Neural cell (in vitro differentiated cells): Measurements from ENCODE around the gene ABHD16B. TPM values are rescaled to one million over a fixed set of nuclear protein-coding genes. Genes with fewer than 3 reads are reported as not detected.

Source experiments
- H2AFZ ChIP-seq: fragments of 200-600, 300-800 bp; sonication (generic), shearing (Covaris generic); 2 replicates; pipeline ENCODE4 v1.6.0; 2014; ENCODE audit warnings: low read depth, mild to moderate bottlenecking, antibody characterized with exemption, low read length, moderate library complexity
- H3F3A ChIP-seq: fragments of 200-600 bp; shearing (Covaris generic); 2 replicates; pipeline ENCODE4 v1.6.1; 2016; ENCODE audit warnings: mild to moderate bottlenecking, moderate library complexity, mixed read lengths, antibody characterized with exemption, low read length; ENCODE audit not compliant: insufficient read depth, poor library complexity, severe bottlenecking
- H3K27ac ChIP-seq: fragments of 200-600, 300-800 bp; sonication (generic), shearing (Covaris generic); 2 replicates; pipeline ENCODE4 v1.5.1; 2014; ENCODE audit warnings: mild to moderate bottlenecking, low read length, moderate library complexity
- H3K27me3 ChIP-seq: fragments of 300-800, 200-600 bp; sonication (generic), shearing (Covaris generic); 2 replicates; pipeline ENCODE4 v1.6.0; 2014; ENCODE audit warnings: mild to moderate bottlenecking, low read depth, low read length, moderate library complexity; ENCODE audit not compliant: insufficient read depth
- H3K36me3 ChIP-seq: fragments of 300-800, 200-600 bp; sonication (generic), shearing (Covaris generic); 2 replicates; pipeline ENCODE4 v1.5.1; 2014; ENCODE audit warnings: mild to moderate bottlenecking, antibody characterized with exemption, low read length, moderate library complexity; ENCODE audit not compliant: insufficient read depth
- H3K4me2 ChIP-seq: fragments of 300-800, 200-600 bp; sonication (generic), shearing (Covaris generic); 2 replicates; pipeline ENCODE4 v1.6.0; 2014; ENCODE audit warnings: mild to moderate bottlenecking, low read length
- H3K4me3 ChIP-seq: fragments of 300-800, 200-600 bp; sonication (generic), shearing (Covaris generic); 2 replicates; pipeline ENCODE4 v1.5.1; 2014; ENCODE audit warnings: mild to moderate bottlenecking, low read length, moderate library complexity
- H3K79me2 ChIP-seq: fragments of 200-600 bp; shearing (Covaris generic); replicated peaks from 2 replicates; pipeline ENCODE4 v1.6.0; 2014; ENCODE audit warnings: mild to moderate bottlenecking, low read length, moderate library complexity; ENCODE audit not compliant: insufficient read depth
- H3K9ac ChIP-seq: fragments of 300-800, 200-600 bp; sonication (generic), shearing (Covaris generic); 2 replicates; pipeline ENCODE4 v1.6.1; 2016; ENCODE audit warnings: mild to moderate bottlenecking, low read length, mixed read lengths
- H3K9me2 ChIP-seq: fragments of 200-600 bp; shearing (Covaris generic); 2 replicates; pipeline ENCODE4 v1.6.1; 2016; ENCODE audit warnings: mild to moderate bottlenecking, low read length, mixed read lengths; ENCODE audit not compliant: insufficient read depth
- H3K9me3 ChIP-seq: fragments of 200-600, 300-800 bp; sonication (generic), shearing (Covaris generic); 2 replicates; pipeline ENCODE4 v1.6.1; 2016; ENCODE audit warnings: mild to moderate bottlenecking, mixed run types, low read length, moderate library complexity, mixed read lengths
- H4K20me1 ChIP-seq: fragments of 200-600 bp; shearing (Covaris generic); 2 replicates; pipeline ENCODE4 v1.6.1; 2016; ENCODE audit warnings: mild to moderate bottlenecking, mixed run types; ENCODE audit not compliant: insufficient read depth
- CTCF ChIP-seq: fragments of 450-650 bp; IDR thresholded peaks from 2 replicates; pipeline ENCODE4 v1.5.1; 2014; ENCODE audit warnings: antibody characterized with exemption, mild to moderate bottlenecking, moderate library complexity; ENCODE audit not compliant: poor library complexity, severe bottlenecking
- EP300 ChIP-seq: fragments of 450-650 bp; conservative IDR thresholded peaks from 2 replicates; pipeline ENCODE4 v1.6.1; 2014; ENCODE audit warnings: antibody characterized with exemption, mild to moderate bottlenecking, moderate library complexity; ENCODE audit not compliant: poor library complexity, severe bottlenecking
- EZH2 ChIP-seq: fragments of 200-600, 300-800 bp; shearing (Covaris generic), sonication (generic); IDR thresholded peaks from 2 replicates; pipeline ENCODE4 v1.6.1; 2014; ENCODE audit warnings: antibody characterized with exemption, low read length, borderline replicate concordance, mild to moderate bottlenecking; ENCODE audit not compliant: insufficient read depth, poor library complexity, severe bottlenecking
- MXI1 ChIP-seq: fragments of 450-650 bp; conservative IDR thresholded peaks from 2 replicates; pipeline ENCODE4 v1.6.1; 2014; ENCODE audit warnings: antibody characterized with exemption, mild to moderate bottlenecking; ENCODE audit not compliant: poor library complexity, severe bottlenecking
- POLR2AphosphoS5 ChIP-seq: IDR thresholded peaks from 2 replicates; pipeline ENCODE4 v1.6.1; 2012
- RAD21 ChIP-seq: fragments of 450-650 bp; conservative IDR thresholded peaks from 2 replicates; pipeline ENCODE4 v1.6.1; 2014; ENCODE audit warnings: antibody characterized with exemption, mild to moderate bottlenecking, moderate library complexity
- REST ChIP-seq: IDR thresholded peaks from 2 replicates; pipeline ENCODE4 v1.6.1; 2012; ENCODE audit warnings: borderline replicate concordance
- SMC3 ChIP-seq: fragments of 450-650 bp; conservative IDR thresholded peaks from 2 replicates; pipeline ENCODE4 v1.6.1; 2014; ENCODE audit warnings: antibody characterized with exemption, mild to moderate bottlenecking, moderate library complexity; ENCODE audit not compliant: poor library complexity
- TAF1 ChIP-seq: IDR thresholded peaks from 2 replicates; pipeline ENCODE4 v1.6.1; 2012; ENCODE audit warnings: low read depth
- polyA plus RNA-seq: library from polyadenylated mRNA; depleted of rRNA; stranded (reverse); fragments of >200 nt; gene quantifications from 2 replicates; pipeline ENCODE4 v1.2.3, GENCODE V29; 2014

The ABHD16B gene
- polyA plus RNA-seq, 1 donor from 2014 or later, result not detected

- no peak overlapping the region for H3K27ac ChIP-seq
- no peaks in the 10 kb centered on the region for H3K9me3 ChIP-seq
- H3K4me3 ChIP-seq, result no peak overlapping the region
- TF ChIP-seq POLR2AphosphoS5 (no peak), EZH2 (no peak), REST (no peak), SMC3 (no peak), EP300 (no peak), RAD21 (no peak), MXI1 (no peak)
- no peak overlapping the region for H3K4me2 ChIP-seq
- H3K27me3 ChIP-seq, result no peaks in the 10 kb centered on the region
- no peaks in the 10 kb centered on the region for H3K9me2 ChIP-seq
- H2AFZ ChIP-seq, result no peak overlapping the region
- H3K79me2 ChIP-seq, result peaks cover 45% of the 10 kb centered on the region
- H3K36me3 ChIP-seq, result no peaks in the 10 kb centered on the region
- no peaks in the 10 kb centered on the region for H3F3A ChIP-seq
- H3K9ac ChIP-seq, result no peak overlapping the region
- peaks cover 19% of the 10 kb centered on the region for H4K20me1 ChIP-seq
These were observed 36.8 kb downstream of the ABHD16B start for GRCh38 chr20:63897978-63898561.

- Histone ChIP-seq H3F3A (no peaks in the 10 kb centered on the region), H3K27ac (no peak overlapping the region), H3K27me3 (no peaks in the 10 kb centered on the region), H2AFZ (no peak overlapping the region), H3K4me2 (no peak overlapping the region), H3K4me3 (no peak overlapping the region), H3K36me3 (no peaks in the 10 kb centered on the region), H3K9me2 (no peaks in the 10 kb centered on the region), H3K79me2 (peaks cover 55% of the 10 kb centered on the region), H3K9me3 (no peaks in the 10 kb centered on the region), H4K20me1 (peaks cover 19% of the 10 kb centered on the region), H3K9ac (no peak overlapping the region)
- TF ChIP-seq REST (no peak), EP300 (no peak), TAF1 (no peak), EZH2 (no peak), MXI1 (no peak), CTCF (no peak), RAD21 (no peak), SMC3 (no peak), POLR2AphosphoS5 (no peak)
These were observed 37.7 kb downstream of the ABHD16B start for GRCh38 chr20:63898882-63899558.
